ENCODE measurements around the gene GRIK5.

Gene GRIK5

GRCh38 chr19:42067315-42067888 is 2.6 kb downstream of the GRIK5 start:
- Histone ChIP-seq H3K4me2 (ENCODE audit: low read length, poor library complexity, severe bottlenecking) (no peak overlapping the region), H2AK5ac (ENCODE audit: low read length, severe bottlenecking) (no peak overlapping the region), H4K91ac (ENCODE audit: low read length) (no peak overlapping the region), H3K23ac (ENCODE audit: low read length in 2 of 2) (no peak overlapping the region), H3K27ac (ENCODE audit: low read length, poor library complexity, severe bottlenecking) (no peak overlapping the region), H3K36me3 (ENCODE audit: control insufficient read depth in 1 of 2, insufficient read depth in 2 of 2, low read depth in 1 of 2, low read length in 2 of 2) (no peaks in the 10 kb centered on the region), H3K4me3 (ENCODE audit: insufficient read depth in 1 of 2, low read depth in 1 of 2, low read length in 2 of 2) (no peak overlapping the region), H3K9ac (ENCODE audit: low read length) (no peak overlapping the region), H3K79me1 (replicated peaks; ENCODE audit: low read length, poor library complexity, severe bottlenecking) (no peaks in the 10 kb centered on the region), H2BK5ac (ENCODE audit: low read depth, low read length, poor library complexity, severe bottlenecking) (no peak overlapping the region), H2BK15ac (ENCODE audit: low read depth, poor library complexity, severe bottlenecking) (no peak overlapping the region), H3K9me3 (ENCODE audit: control insufficient read depth, low read length) (no peaks in the 10 kb centered on the region), H3K27me3 (ENCODE audit: control insufficient read depth in 1 of 2, insufficient read depth in 1 of 2, low read length in 2 of 2) (peaks cover 78 to 80% of the 10 kb centered on the region in 2 experiments), H3K4ac (ENCODE audit: low read depth in 1 of 2, low read length in 2 of 2) (no peak overlapping the region), H3K18ac (ENCODE audit: low read depth in 1 of 2, low read length in 2 of 2) (no peak overlapping the region), H2BK12ac (ENCODE audit: low read length in 2 of 2) (no peak overlapping the region), H2AFZ (ENCODE audit: low read depth, low read length) (no peak overlapping the region), H3K4me1 (ENCODE audit: control insufficient read depth, insufficient read depth, low read depth, low read length) (peaks cover 5% of the 10 kb centered on the region), H3K14ac (ENCODE audit: low read length in 2 of 2) (no peak overlapping the region), H4K8ac (ENCODE audit: low read length) (no peak overlapping the region), H2BK120ac (ENCODE audit: low read depth, low read length) (no peak overlapping the region)
- 61% methylated on average over 6 of the region's 6 CpGs for WGBS
- no peak for DNase-seq

DNA sequence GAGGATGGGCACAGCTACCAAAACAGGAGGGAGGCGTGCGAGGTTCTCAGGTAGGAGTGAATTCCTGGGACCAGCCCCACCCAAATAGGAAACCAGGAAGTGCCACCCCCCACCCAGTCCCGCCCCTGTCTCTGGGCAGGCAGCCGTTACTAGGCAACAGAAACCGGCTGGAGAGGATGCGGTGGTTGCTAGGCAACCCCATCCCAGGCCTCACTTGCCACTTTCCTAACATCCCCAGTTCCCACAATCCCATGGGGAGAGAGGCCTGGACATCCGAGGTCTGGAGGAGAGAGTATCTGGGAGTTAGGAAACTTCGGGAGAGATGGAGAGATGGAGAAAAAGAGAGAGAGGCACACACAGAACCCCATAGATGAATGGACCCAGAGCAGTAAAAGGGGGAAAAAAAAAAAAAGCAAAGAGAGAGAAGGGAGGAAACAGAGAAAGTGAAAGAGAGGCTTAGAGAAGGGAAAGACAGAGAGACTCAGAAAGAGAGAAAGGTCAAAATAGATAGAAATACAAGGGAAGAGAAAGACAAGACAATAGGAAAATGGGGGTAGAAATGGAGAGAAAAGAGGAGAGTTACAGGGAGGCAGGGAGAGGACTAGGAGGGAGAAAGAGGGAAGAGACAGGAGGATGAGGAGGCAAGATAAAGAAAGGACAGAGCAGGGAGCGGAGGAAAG is 3.8 kb downstream of the GRIK5 start:
- DNase-seq, result peak; percentile 25
- H2BK5ac ChIP-seq (ENCODE audit: low read depth, low read length, poor library complexity, severe bottlenecking), result no peak overlapping the region
- 72% methylated on average over 5 of the region's 9 CpGs for WGBS

DNA sequence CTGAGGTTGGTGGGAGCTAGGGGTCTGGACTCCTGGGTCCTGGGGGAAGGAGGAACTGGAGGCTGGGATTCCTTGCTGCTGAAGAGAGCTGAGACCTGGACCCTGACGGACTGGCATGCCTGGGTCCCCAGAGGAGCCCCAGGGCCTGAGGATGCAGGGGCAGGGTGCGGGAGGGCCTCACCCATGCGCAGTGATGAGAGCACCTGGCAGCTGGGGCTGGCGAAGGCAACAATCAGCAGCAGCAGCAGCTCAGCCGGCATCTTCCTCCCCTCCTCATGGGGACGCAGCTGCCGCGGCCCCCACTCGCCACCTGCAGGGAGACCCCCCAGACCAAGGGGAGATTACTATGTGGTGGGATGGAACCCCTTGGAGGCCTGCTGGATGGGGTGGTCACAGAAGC is 4.5 kb downstream of the GRIK5 start:
- no peak overlapping the region for H4K8ac ChIP-seq (ENCODE audit: low read length)
- no peak overlapping the region for H3K18ac ChIP-seq (ENCODE audit: low read depth in 1 of 2, low read length in 2 of 2)
- H3K14ac ChIP-seq (ENCODE audit: low read length in 2 of 2), result no peak overlapping the region
- H3K4me1 ChIP-seq (ENCODE audit: control insufficient read depth, insufficient read depth, low read depth, low read length), result peaks cover 5% of the 10 kb centered on the region
- H2BK12ac ChIP-seq (ENCODE audit: low read length in 2 of 2), result no peak overlapping the region
- H3K9me3 ChIP-seq (ENCODE audit: control insufficient read depth, low read length), result no peaks in the 10 kb centered on the region
- H3K36me3 ChIP-seq (ENCODE audit: control insufficient read depth in 1 of 2, insufficient read depth in 2 of 2, low read depth in 1 of 2, low read length in 2 of 2), result no peaks in the 10 kb centered on the region
- H2AK5ac ChIP-seq (ENCODE audit: low read length, severe bottlenecking), result no peak overlapping the region
- peaks cover 76 to 79% of the 10 kb centered on the region in 2 experiments for H3K27me3 ChIP-seq (ENCODE audit: control insufficient read depth in 1 of 2, insufficient read depth in 1 of 2, low read length in 2 of 2)
- H3K4ac ChIP-seq (ENCODE audit: low read depth in 1 of 2, low read length in 2 of 2), result no peak overlapping the region
- no peak for DNase-seq
- no peak overlapping the region for H3K9ac ChIP-seq (ENCODE audit: low read length)
- H3K23ac ChIP-seq (ENCODE audit: low read length in 2 of 2), result no peak overlapping the region
- 86% methylated on average over 9 of the region's 9 CpGs for WGBS
- no peak overlapping the region for H2AFZ ChIP-seq (ENCODE audit: low read depth, low read length)
- no peak overlapping the region for H2BK5ac ChIP-seq (ENCODE audit: low read depth, low read length, poor library complexity, severe bottlenecking)
- no peak overlapping the region for H2BK15ac ChIP-seq (ENCODE audit: low read depth, poor library complexity, severe bottlenecking)
- H3K4me2 ChIP-seq (ENCODE audit: low read length, poor library complexity, severe bottlenecking), result no peak overlapping the region
- H2BK120ac ChIP-seq (ENCODE audit: low read depth, low read length), result no peak overlapping the region
- H4K91ac ChIP-seq (ENCODE audit: low read length), result no peak overlapping the region
- H3K27ac ChIP-seq (ENCODE audit: low read length, poor library complexity, severe bottlenecking), result no peak overlapping the region
- no peaks in the 10 kb centered on the region for H3K79me1 ChIP-seq (replicated peaks; ENCODE audit: low read length, poor library complexity, severe bottlenecking)
- H3K4me3 ChIP-seq (ENCODE audit: insufficient read depth in 1 of 2, low read depth in 1 of 2, low read length in 2 of 2), result no peak overlapping the region

More for the DNA sequence above, 3.8 kb downstream of the GRIK5 start:
- no peak overlapping the region for H2BK120ac ChIP-seq (ENCODE audit: low read depth, low read length)
- H3K27ac ChIP-seq (ENCODE audit: low read length, poor library complexity, severe bottlenecking), result no peak overlapping the region
- no peak overlapping the region for H2AK5ac ChIP-seq (ENCODE audit: low read length, severe bottlenecking)
- H2BK15ac ChIP-seq (ENCODE audit: low read depth, poor library complexity, severe bottlenecking), result no peak overlapping the region
- H4K91ac ChIP-seq (ENCODE audit: low read length), result no peak overlapping the region
- H3K14ac ChIP-seq (ENCODE audit: low read length in 2 of 2), result no peak overlapping the region
- H3K79me1 ChIP-seq (replicated peaks; ENCODE audit: low read length, poor library complexity, severe bottlenecking), result no peaks in the 10 kb centered on the region
- peaks cover 5% of the 10 kb centered on the region for H3K4me1 ChIP-seq (ENCODE audit: control insufficient read depth, insufficient read depth, low read depth, low read length)
- H3K18ac ChIP-seq (ENCODE audit: low read depth in 1 of 2, low read length in 2 of 2), result no peak overlapping the region
- H2BK12ac ChIP-seq (ENCODE audit: low read length in 2 of 2), result no peak overlapping the region
- no peak overlapping the region for H3K23ac ChIP-seq (ENCODE audit: low read length in 2 of 2)
- no peak overlapping the region for H3K4ac ChIP-seq (ENCODE audit: low read depth in 1 of 2, low read length in 2 of 2)
- H3K4me3 ChIP-seq (ENCODE audit: insufficient read depth in 1 of 2, low read depth in 1 of 2, low read length in 2 of 2), result no peak overlapping the region
- H2AFZ ChIP-seq (ENCODE audit: low read depth, low read length), result no peak overlapping the region
- H4K8ac ChIP-seq (ENCODE audit: low read length), result no peak overlapping the region
- no peaks in the 10 kb centered on the region for H3K9me3 ChIP-seq (ENCODE audit: control insufficient read depth, low read length)
- H3K9ac ChIP-seq (ENCODE audit: low read length), result no peak overlapping the region
- no peak overlapping the region for H3K4me2 ChIP-seq (ENCODE audit: low read length, poor library complexity, severe bottlenecking)
- H3K36me3 ChIP-seq (ENCODE audit: control insufficient read depth in 1 of 2, insufficient read depth in 2 of 2, low read depth in 1 of 2, low read length in 2 of 2), result no peaks in the 10 kb centered on the region
- H3K27me3 ChIP-seq (ENCODE audit: control insufficient read depth in 1 of 2, insufficient read depth in 1 of 2, low read length in 2 of 2), result peaks cover 82 to 85% of the 10 kb centered on the region in 2 experiments

DNA sequence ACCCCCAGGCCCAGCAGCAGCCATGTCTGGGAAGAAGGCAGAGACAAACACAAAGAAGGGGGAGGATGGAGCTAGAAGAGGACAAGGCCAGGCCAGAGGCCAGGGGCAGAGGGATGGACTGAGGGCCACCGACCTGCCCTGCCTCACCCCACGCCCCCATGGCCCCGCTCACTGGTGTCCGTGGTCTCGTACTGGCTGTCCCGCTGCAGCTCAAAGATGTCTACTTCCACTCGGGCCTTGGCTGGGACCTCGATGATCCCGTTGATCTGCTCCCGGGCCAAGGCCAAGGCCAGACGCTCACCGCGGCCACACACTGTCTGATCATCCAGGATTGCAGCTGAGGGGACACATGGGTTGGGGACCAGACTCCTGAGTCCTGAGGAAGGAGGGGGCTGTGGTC is 5.0 kb downstream of the GRIK5 start:
- Histone ChIP-seq H2BK120ac (ENCODE audit: low read depth, low read length) (no peak overlapping the region), H3K4ac (ENCODE audit: low read depth in 1 of 2, low read length in 2 of 2) (no peak overlapping the region), H4K91ac (ENCODE audit: low read length) (no peak overlapping the region), H2BK15ac (ENCODE audit: low read depth, poor library complexity, severe bottlenecking) (no peak overlapping the region), H3K14ac (ENCODE audit: low read length in 2 of 2) (no peak overlapping the region), H3K23ac (ENCODE audit: low read length in 2 of 2) (no peak overlapping the region), H3K36me3 (ENCODE audit: control insufficient read depth in 1 of 2, insufficient read depth in 2 of 2, low read depth in 1 of 2, low read length in 2 of 2) (no peaks in the 10 kb centered on the region), H3K27me3 (ENCODE audit: control insufficient read depth in 1 of 2, insufficient read depth in 1 of 2, low read length in 2 of 2) (peaks cover 72 to 75% of the 10 kb centered on the region in 2 experiments), H2AK5ac (ENCODE audit: low read length, severe bottlenecking) (no peak overlapping the region), H3K79me1 (replicated peaks; ENCODE audit: low read length, poor library complexity, severe bottlenecking) (no peaks in the 10 kb centered on the region), H3K18ac (ENCODE audit: low read depth in 1 of 2, low read length in 2 of 2) (no peak overlapping the region), H2BK12ac (ENCODE audit: low read length in 2 of 2) (no peak overlapping the region), H3K9me3 (ENCODE audit: control insufficient read depth, low read length) (no peaks in the 10 kb centered on the region), H3K4me3 (ENCODE audit: insufficient read depth in 1 of 2, low read depth in 1 of 2, low read length in 2 of 2) (no peak overlapping the region), H3K9ac (ENCODE audit: low read length) (no peak overlapping the region), H3K27ac (ENCODE audit: low read length, poor library complexity, severe bottlenecking) (no peak overlapping the region), H4K8ac (ENCODE audit: low read length) (no peak overlapping the region), H3K4me1 (ENCODE audit: control insufficient read depth, insufficient read depth, low read depth, low read length) (peaks cover 4% of the 10 kb centered on the region), H2BK5ac (ENCODE audit: low read depth, low read length, poor library complexity, severe bottlenecking) (no peak overlapping the region), H2AFZ (ENCODE audit: low read depth, low read length) (no peak overlapping the region), H3K4me2 (ENCODE audit: low read length, poor library complexity, severe bottlenecking) (no peak overlapping the region)
- DNase-seq, result no peak
- 90% methylated on average over 13 of the region's 13 CpGs for WGBS

Data from mesenchymal stem cell (in vitro differentiated cells and primary cell).